GM12878 (cell line): ENCODE data around the gene CPEB3. TPM values are rescaled to one million over a fixed set of nuclear protein-coding genes. Genes with fewer than 3 reads are reported as not detected.
A peak's percentile ranks its signal among the peaks of the same experiment; 100 is the strongest.

Experiments used
- DPF2 ChIP-seq: fragments of 450-650 bp; IDR thresholded peaks from 2 replicates; pipeline ENCODE4 v1.6.1; 2017; ENCODE audit warnings: mild to moderate bottlenecking
- EGR1 ChIP-seq, 2 experiments: IDR thresholded peaks; 1 replicate in 1 of 2; 2 replicates in 1 of 2; pipeline ENCODE4 v1.6.1; 2011 to 2012; ENCODE audit warnings: low read depth in 2 of 2, low read length in 2 of 2, borderline replicate concordance in 1 of 2, mild to moderate bottlenecking in 1 of 2, moderate library complexity in 1 of 2
- ELK1 ChIP-seq: IDR thresholded peaks from 2 replicates; pipeline ENCODE4 v1.6.1; 2012; ENCODE audit warnings: low read depth, low read length, improper control_type of control experiment
- IKZF2 ChIP-seq, 2 experiments: fragments of 450-650 bp; IDR thresholded peaks; 2 replicates each; pipeline ENCODE4 v1.6.1; 2017; ENCODE audit warnings: mild to moderate bottlenecking in 2 of 2, moderate library complexity in 2 of 2
- KAT2A ChIP-seq: conservative IDR thresholded peaks from 2 replicates; pipeline ENCODE4 v1.6.1; 2011; ENCODE audit warnings: low read depth, low read length; ENCODE audit not compliant: control insufficient read depth
- LARP7 ChIP-seq: fragments of 450-650 bp; IDR thresholded peaks from 2 replicates; pipeline ENCODE4 v1.6.1; 2017; ENCODE audit warnings: mild to moderate bottlenecking
- MYC ChIP-seq: IDR thresholded peaks from 2 replicates; pipeline ENCODE4 v1.6.1; 2011; ENCODE audit warnings: mild to moderate bottlenecking, low read length, moderate library complexity, inconsistent platforms; ENCODE audit not compliant: insufficient read depth, insufficient replicate concordance, insufficient read length, severe bottlenecking
- RAD51 ChIP-seq: fragments of 450-650 bp; IDR thresholded peaks from 2 replicates; pipeline ENCODE4 v1.6.1; 2016; ENCODE audit warnings: moderate library complexity, mild to moderate bottlenecking, inconsistent platforms
- SMAD1 ChIP-seq: fragments of 450-650 bp; IDR thresholded peaks from 2 replicates; pipeline ENCODE4 v1.6.1; 2018; ENCODE audit warnings: mild to moderate bottlenecking, low read depth; ENCODE audit not compliant: partially characterized antibody
- SMAD5 ChIP-seq: IDR thresholded peaks from 2 replicates; pipeline ENCODE4 v1.6.1; 2016; ENCODE audit warnings: antibody characterized with exemption, low read depth
- SMC3 ChIP-seq: IDR thresholded peaks from 2 replicates; pipeline ENCODE4 v1.6.1; 2011; ENCODE audit warnings: low read length, improper control_type of control experiment, borderline replicate concordance
- SRF ChIP-seq, 2 experiments: IDR thresholded peaks; 2 replicates each; pipeline ENCODE4 v1.6.1; 2011; ENCODE audit warnings: low read depth in 2 of 2, low read length in 2 of 2, mild to moderate bottlenecking in 1 of 2, moderate library complexity in 1 of 2
- TCF12 ChIP-seq: IDR thresholded peaks from 2 replicates; pipeline ENCODE4 v1.6.1; 2011; ENCODE audit warnings: low read depth, mild to moderate bottlenecking, low read length
- WRNIP1 ChIP-seq: IDR thresholded peaks from 2 replicates; pipeline ENCODE4 v1.6.1; 2011; ENCODE audit warnings: low read depth, low read length, improper control_type of control experiment, borderline replicate concordance
- ZBED1 ChIP-seq: IDR thresholded peaks from 2 replicates; pipeline ENCODE4 v1.6.1; 2016; ENCODE audit warnings: borderline replicate concordance
- ZBTB40 ChIP-seq: fragments of 450-650 bp; IDR thresholded peaks from 2 replicates; pipeline ENCODE4 v1.6.1; 2016; ENCODE audit warnings: mild to moderate bottlenecking, moderate library complexity, borderline replicate concordance
- ZNF24 ChIP-seq: fragments of 450-650 bp; IDR thresholded peaks from 2 replicates; pipeline ENCODE4 v1.6.1; 2017; ENCODE audit warnings: antibody characterized with exemption, mild to moderate bottlenecking
- polyA plus RNA-seq, 11 experiments: library from polyadenylated mRNA; depleted of rRNA in 4 of 11; unstranded in 6 of 11; stranded (reverse) in 5 of 11; fragments of >200 nt; fragmentation: Nextera tagmentation in 4 of 11; fragmentation: Illumina TruSeq in 1 of 11; extraction: Ambion mirVana in 4 of 11; extraction: Trizol in 1 of 11; gene quantifications; 1 replicate in 1 of 11; 2 replicates in 10 of 11; pipeline versions ENCODE4 v1.2.1 to v1.2.3, GENCODE V29; 2011 to 2016; ENCODE audit warnings: inconsistent platforms in 2 of 11, missing spikeins in 2 of 11, low read depth in 1 of 11
- total RNA-seq, 4 experiments: library from RNA; depleted of rRNA in 3 of 4; stranded (reverse); fragments of >200 nt in 3 of 4; fragmentation: Illumina TruSeq in 1 of 4; extraction: Trizol in 1 of 4; gene quantifications; 2 replicates each; pipeline versions ENCODE4 v1.2.1 to v1.2.3, GENCODE V29; 2013 to 2021
- TF ChIP-seq, protein P1 (sequence below): fragments of 450-650 bp; formaldehyde crosslinking; IDR thresholded peaks from 2 replicates; pipeline ENCODE4 v1.4.0; 2022; ENCODE audit warnings: mild to moderate bottlenecking, moderate library complexity
- TF ChIP-seq, protein P2 (sequence below): fragments of 450-650 bp; IDR thresholded peaks from 2 replicates; pipeline ENCODE4 v1.6.1; 2016; ENCODE audit warnings: mild to moderate bottlenecking
- TF ChIP-seq, protein P3 (sequence below): IDR thresholded peaks from 2 replicates; pipeline ENCODE4 v1.6.1; 2012; ENCODE audit warnings: low read depth, low read length, improper control_type of control experiment

The CPEB3 gene
- total and polyA plus RNA-seq, 10 of the 15 experiments (the other 5 are each of a cell fraction or from before 2014, with no cell fraction given) = 0.50 to 2.3 (median 1.2) TPM

DNA sequence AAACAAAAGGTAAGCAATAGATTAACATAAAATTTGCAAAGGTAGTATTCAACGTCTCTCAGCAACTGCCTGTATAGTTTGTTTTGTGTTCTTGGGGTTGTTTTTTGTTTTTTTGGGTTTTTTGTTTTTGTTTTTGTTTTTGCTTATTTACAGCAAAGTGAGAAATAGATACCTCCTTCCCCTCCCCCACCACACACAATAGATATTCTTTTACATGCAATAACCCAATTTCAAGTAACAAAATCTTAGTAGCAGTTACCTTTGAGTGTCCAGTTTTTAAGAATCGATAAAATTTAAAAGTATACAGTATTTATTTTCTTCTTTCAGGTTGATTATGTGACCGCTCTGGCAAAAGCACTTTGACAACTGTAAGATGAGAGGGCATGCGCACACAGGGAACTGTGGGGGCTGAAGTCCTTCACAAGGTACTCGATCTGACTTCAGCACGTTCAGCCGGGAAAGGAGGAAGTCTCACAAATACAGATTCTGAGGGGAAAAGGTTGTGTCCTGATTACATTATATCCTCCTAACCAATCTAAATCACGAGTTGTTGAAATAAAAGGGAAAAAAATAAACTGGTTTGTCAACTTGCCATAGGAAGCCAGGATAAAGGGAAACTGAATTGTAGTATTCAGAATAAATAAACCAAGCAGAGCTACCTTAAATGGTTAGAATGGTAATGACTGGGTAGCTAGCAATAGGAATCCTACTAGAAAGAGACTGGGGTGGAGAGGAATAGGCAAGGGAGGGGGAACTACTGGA is 47.8 kb downstream of the CPEB3 start (continued):
- TF ChIP-seq ELK1 (no peak), SRF (IDR thresholded peaks at IDR 0.05; ENCODE audit: low read depth in 2 of 2, low read length in 2 of 2) (no peak), SMC3 (no peak), ZBTB40 (no peak; the same call in 1 of the 2 replicates), ZNF24 (no peak), EGR1 (IDR thresholded peaks at IDR 0.05; ENCODE audit: borderline replicate concordance in 1 of 2, low read depth in 2 of 2, low read length in 2 of 2) (no peak), TCF12 (no peak), LARP7 (no peak), SMAD1 (no peak), KAT2A (no peak), RAD51 (no peak), SMAD5 (no peak), WRNIP1 (no peak), ZBED1 (no peak), MYC (no peak), IKZF2 (IDR thresholded peaks at IDR 0.05) (peak in 1 of 2 experiments; percentile 31; a peak in 2 of 4 replicates), DPF2 (no peak)
- TF ChIP-seq, protein P1, sequence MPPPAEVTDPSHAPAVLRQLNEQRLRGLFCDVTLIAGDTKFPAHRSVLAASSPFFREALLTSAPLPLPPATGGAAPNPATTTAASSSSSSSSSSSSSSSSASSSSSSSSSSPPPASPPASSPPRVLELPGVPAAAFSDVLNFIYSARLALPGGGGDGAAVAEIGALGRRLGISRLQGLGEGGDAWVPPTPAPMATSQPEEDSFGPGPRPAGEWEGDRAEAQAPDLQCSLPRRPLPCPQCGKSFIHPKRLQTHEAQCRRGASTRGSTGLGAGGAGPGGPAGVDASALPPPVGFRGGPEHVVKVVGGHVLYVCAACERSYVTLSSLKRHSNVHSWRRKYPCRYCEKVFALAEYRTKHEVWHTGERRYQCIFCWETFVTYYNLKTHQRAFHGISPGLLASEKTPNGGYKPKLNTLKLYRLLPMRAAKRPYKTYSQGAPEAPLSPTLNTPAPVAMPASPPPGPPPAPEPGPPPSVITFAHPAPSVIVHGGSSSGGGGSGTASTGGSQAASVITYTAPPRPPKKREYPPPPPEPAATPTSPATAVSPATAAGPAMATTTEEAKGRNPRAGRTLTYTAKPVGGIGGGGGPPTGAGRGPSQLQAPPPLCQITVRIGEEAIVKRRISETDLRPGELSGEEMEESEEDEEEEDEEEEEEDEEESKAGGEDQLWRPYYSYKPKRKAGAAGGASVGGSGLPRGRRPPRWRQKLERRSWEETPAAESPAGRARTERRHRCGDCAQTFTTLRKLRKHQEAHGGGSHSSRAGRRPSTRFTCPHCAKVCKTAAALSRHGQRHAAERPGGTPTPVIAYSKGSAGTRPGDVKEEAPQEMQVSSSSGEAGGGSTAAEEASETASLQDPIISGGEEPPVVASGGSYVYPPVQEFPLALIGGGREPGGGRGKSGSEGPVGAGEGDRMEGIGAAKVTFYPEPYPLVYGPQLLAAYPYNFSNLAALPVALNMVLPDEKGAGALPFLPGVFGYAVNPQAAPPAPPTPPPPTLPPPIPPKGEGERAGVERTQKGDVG (CRISPR knock-in tag) = no peak
- TF ChIP-seq, protein P2, sequence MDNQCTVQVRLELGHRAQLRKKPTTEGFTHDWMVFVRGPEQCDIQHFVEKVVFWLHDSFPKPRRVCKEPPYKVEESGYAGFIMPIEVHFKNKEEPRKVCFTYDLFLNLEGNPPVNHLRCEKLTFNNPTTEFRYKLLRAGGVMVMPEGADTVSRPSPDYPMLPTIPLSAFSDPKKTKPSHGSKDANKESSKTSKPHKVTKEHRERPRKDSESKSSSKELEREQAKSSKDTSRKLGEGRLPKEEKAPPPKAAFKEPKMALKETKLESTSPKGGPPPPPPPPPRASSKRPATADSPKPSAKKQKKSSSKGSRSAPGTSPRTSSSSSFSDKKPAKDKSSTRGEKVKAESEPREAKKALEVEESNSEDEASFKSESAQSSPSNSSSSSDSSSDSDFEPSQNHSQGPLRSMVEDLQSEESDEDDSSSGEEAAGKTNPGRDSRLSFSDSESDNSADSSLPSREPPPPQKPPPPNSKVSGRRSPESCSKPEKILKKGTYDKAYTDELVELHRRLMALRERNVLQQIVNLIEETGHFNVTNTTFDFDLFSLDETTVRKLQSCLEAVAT = 0 out of 2 replicates have a peak, but pooled peaks have one; percentile 31
- TF ChIP-seq, protein P3, sequence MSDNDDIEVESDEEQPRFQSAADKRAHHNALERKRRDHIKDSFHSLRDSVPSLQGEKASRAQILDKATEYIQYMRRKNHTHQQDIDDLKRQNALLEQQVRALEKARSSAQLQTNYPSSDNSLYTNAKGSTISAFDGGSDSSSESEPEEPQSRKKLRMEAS = no peak
